ENCODE measurements around the gene EXOC3L1. TPM values are rescaled to one million over a fixed set of nuclear protein-coding genes. Genes with fewer than 3 reads are reported as not detected.

Gene EXOC3L1
- total and polyA plus RNA-seq, 2 of the 4 experiments (the other 2 are of a cell fraction), result not detected

DNA sequence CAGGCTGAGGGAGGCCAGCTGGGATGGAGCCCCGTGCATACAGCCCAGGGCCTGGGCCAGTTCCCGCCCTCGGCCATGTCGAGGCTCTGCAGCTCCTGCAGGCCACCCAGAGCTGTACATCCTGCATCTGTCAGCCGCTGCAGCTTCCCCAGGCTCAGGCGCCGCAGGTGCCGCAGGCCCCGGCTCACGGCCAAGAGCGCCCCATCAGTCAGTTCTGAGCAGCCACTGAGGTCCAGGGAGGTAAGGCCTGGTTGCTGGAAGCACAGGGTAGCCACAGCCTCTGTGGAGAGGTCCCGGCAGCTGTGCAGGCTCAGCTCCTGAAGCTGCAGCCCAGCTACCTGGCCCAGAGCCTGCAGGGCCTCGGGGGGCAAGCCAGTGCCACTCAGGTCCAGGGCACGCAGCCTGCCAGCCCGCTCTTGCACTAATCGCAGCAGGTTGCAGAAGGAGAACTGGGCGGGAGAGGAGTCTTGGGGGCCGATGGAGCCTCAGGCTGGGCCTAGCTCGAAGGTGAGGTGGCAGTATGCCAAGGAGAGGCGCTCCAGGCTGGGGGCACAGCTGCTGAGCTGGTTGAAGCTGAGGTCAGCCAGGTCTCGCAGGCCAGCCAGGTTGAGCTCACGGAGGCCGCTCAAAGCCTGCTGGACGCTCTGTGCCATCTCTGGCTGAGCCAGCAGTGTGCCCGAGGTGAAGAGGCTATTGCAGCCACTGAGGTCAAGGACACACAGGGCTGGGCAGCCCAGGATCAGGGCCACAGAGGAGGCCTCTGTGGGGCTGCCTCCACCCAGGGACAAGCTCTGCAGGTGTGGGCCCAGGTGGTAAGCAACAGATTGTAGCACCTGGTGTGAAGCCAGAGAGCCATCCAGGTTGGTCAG is 20.4 kb upstream of the EXOC3L1 start:
- Histone ChIP-seq H3K27me3 (ENCODE audit: control insufficient read depth, insufficient read depth, low read length) (no peaks in the 10 kb centered on the region), H3K56ac (ENCODE audit: extremely low read depth, insufficient read depth, low read length) (no peak overlapping the region), H2BK5ac (ENCODE audit: low read depth, low read length, poor library complexity, severe bottlenecking) (no peak overlapping the region), H2AFZ (replicated peaks; ENCODE audit: low read length, poor library complexity) (no peak overlapping the region), H4K5ac (ENCODE audit: low read depth, low read length) (no peak overlapping the region), H3K9me1 (ENCODE audit: insufficient read depth, low read length) (peaks cover 20% of the 10 kb centered on the region), H2AK9ac (replicated peaks; ENCODE audit: low read depth, low read length, poor library complexity) (no peak overlapping the region), H3K18ac (ENCODE audit: low read depth, low read length) (no peak overlapping the region), H3K27ac (ENCODE audit: insufficient read depth, low read length) (no peak overlapping the region), H4K91ac (ENCODE audit: insufficient read depth, low read depth, low read length) (no peak overlapping the region), H2BK20ac (ENCODE audit: low read depth, low read length) (no peak overlapping the region), H3K14ac (replicated peaks; ENCODE audit: low read depth, low read length) (no peak overlapping the region), H2BK120ac (ENCODE audit: low read depth, low read length) (no peak overlapping the region), H3K9me3 (ENCODE audit: control insufficient read depth, insufficient read depth, low read length) (no peaks in the 10 kb centered on the region), H4K8ac (ENCODE audit: low read depth in 2 of 2, low read length in 2 of 2) (no peak overlapping the region), H2BK15ac (ENCODE audit: low read depth, low read length) (no peak overlapping the region), H3K23ac (ENCODE audit: low read depth, low read length) (no peak overlapping the region), H3K4me1 (ENCODE audit: control insufficient read depth, insufficient read depth, low read length) (peaks cover 8% of the 10 kb centered on the region), H3K79me1 (ENCODE audit: low read depth in 1 of 2, low read length in 2 of 2) (peaks cover 0 to 9% of the 10 kb centered on the region in 2 experiments; a peak in 1 of 4 replicates), H3K36me3 (ENCODE audit: control insufficient read depth, insufficient read depth, low read length) (no peaks in the 10 kb centered on the region), H3K9ac (ENCODE audit: low read depth, low read length) (no peak overlapping the region), H2AK5ac (ENCODE audit: low read depth, low read length) (no peak overlapping the region), H4K20me1 (ENCODE audit: insufficient read depth, low read length) (0 out of 2 replicates have a peak, but pooled peaks cover 6% of the 10 kb centered on the region), H3K4me3 (ENCODE audit: insufficient read depth, low read depth, low read length) (no peak overlapping the region), H3K4me2 (ENCODE audit: low read depth, low read length) (no peak overlapping the region), H3K4ac (ENCODE audit: low read depth, low read length) (no peak overlapping the region)
- dilution Hi-C loops (cut with HindIII; ENCODE audit: low sequenced_read_pairs, unreplicated experiment), result no loop called here
- CTCF ChIA-PET, result interaction anchor here (1.5 kb wide), 1 partner anchor 12 kb away, joined by 3 read pairs; no protein-coding TSS in a partner anchor
- POLR2A ChIA-PET (ENCODE audit: unreplicated experiment), result no interaction called here
- BruUV-seq (replicated peaks), result no TSS peak
- DNase-seq, result no peak
- WGBS, 2 experiments (ENCODE audit: extremely low coverage in 2 of 2, insufficient read length in 1 of 2), result 87% methylated on average over 17 of the region's 25 CpGs; no CpG with 5 or more reads in 1 of the 2 experiments
- ATAC-seq (ENCODE audit: low read depth), result no peak
- TF ChIP-seq MAFK (IDR thresholded peaks at IDR 0.05; ENCODE audit: low read depth, low read length) (no peak), CEBPB (IDR thresholded peaks at IDR 0.05; ENCODE audit: low read depth, low read length) (no peak), RCOR1 (IDR thresholded peaks at IDR 0.05; ENCODE audit: insufficient replicate concordance, low read length) (no peak), CTCF (conservative IDR thresholded peaks at IDR 0.05; ENCODE audit: low read depth, low read length) (no peak), ELK1 (IDR thresholded peaks at IDR 0.05; ENCODE audit: borderline replicate concordance, low read depth, low read length) (no peak), BHLHE40 (IDR thresholded peaks at IDR 0.05; ENCODE audit: low read depth, low read length) (no peak), CHD1 (IDR thresholded peaks at IDR 0.05; ENCODE audit: low read depth, low read length) (no peak), NFE2L2 (IDR thresholded peaks at IDR 0.05; ENCODE audit: low read depth, low read length) (no peak), SMC3 (IDR thresholded peaks at IDR 0.05; ENCODE audit: low read depth, low read length) (no peak), USF2 (IDR thresholded peaks at IDR 0.05; ENCODE audit: low read depth, low read length) (no peak), FOS (IDR thresholded peaks at IDR 0.05; ENCODE audit: low read depth, low read length) (no peak), RFX5 (IDR thresholded peaks at IDR 0.05; ENCODE audit: low read depth, low read length) (no peak), RAD21 (IDR thresholded peaks at IDR 0.05; ENCODE audit: low read length) (no peak)
- in situ Hi-C loops (cut with MboI; ENCODE audit: low sequenced_read_pairs), result no loop called here
- intact Hi-C loops (cut with micrococcal nuclease), result no loop called here
